Measurements from ENCODE around the gene FAS.

DNA sequence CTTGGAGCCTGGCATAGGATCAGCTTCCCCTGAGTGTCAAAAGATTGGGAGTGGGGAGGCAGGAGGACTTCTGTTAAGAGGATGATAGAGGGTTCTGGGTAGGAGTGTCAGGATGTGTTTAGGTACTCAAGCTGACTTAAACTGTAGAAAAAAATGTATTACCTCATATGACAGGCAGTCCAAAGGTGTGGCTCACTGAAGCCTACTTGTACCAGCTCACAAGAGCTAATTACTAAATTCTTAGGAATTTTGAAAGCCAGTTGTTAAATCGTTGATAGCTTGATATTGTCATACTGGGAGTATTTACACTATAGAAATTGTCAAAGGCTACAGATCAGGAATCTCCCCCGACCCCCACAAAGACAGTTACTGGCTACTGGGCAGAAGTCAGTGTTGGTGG lies 32.1 kb downstream of the FAS start:
- TF ChIP-seq, protein P1, sequence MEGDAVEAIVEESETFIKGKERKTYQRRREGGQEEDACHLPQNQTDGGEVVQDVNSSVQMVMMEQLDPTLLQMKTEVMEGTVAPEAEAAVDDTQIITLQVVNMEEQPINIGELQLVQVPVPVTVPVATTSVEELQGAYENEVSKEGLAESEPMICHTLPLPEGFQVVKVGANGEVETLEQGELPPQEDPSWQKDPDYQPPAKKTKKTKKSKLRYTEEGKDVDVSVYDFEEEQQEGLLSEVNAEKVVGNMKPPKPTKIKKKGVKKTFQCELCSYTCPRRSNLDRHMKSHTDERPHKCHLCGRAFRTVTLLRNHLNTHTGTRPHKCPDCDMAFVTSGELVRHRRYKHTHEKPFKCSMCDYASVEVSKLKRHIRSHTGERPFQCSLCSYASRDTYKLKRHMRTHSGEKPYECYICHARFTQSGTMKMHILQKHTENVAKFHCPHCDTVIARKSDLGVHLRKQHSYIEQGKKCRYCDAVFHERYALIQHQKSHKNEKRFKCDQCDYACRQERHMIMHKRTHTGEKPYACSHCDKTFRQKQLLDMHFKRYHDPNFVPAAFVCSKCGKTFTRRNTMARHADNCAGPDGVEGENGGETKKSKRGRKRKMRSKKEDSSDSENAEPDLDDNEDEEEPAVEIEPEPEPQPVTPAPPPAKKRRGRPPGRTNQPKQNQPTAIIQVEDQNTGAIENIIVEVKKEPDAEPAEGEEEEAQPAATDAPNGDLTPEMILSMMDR (optimal IDR thresholded peaks at IDR 0.05 in 1 of 3, IDR thresholded peaks at IDR 0.05 in 1 of 3, conservative IDR thresholded peaks at IDR 0.05 in 1 of 3; ENCODE audit: extremely low read depth in 1 of 3, insufficient read depth in 2 of 3, low read length in 3 of 3) = no peak
- no peak for TF ChIP-seq EZH2 (IDR thresholded peaks at IDR 0.05; ENCODE audit: low read length)
